HG03066 (cell line): ENCODE results near the gene ENTPD6.
"Not testable (repeated sequence)": the region's sequence is repeated elsewhere in the genome, so short reads cannot be mapped to it uniquely, and the experiment has no call there.

ENCODE experiments used
- ATAC-seq: cut with Tn5 transposase; IDR thresholded peaks from one replicate; pipeline ENCODE4 v1.9.1; 2021; ENCODE audit warnings: low read depth; ENCODE audit not compliant: unreplicated experiment

Gene ENTPD6

GRCh38 chr20:25238319-25239037, 43.0 kb downstream of the ENTPD6 start:
- ATAC-seq = no peak

GRCh38 chr20:25239387-25240370, 44.2 kb downstream of the ENTPD6 start:
- ATAC-seq = peak; percentile 65

- ATAC-seq = not testable (repeated sequence)
Measured at GRCh38 chr20:25240851-25241658, 45.5 kb downstream of the ENTPD6 start.

GRCh38 chr20:25241659-25241955, 46.1 kb downstream of the ENTPD6 start:
- not testable (repeated sequence) for ATAC-seq

GRCh38 chr20:25242231-25242630, 46.7 kb downstream of the ENTPD6 start:
- no peak for ATAC-seq

GRCh38 chr20:25243416-25243979, 48.0 kb downstream of the ENTPD6 start:
- no peak for ATAC-seq

- no peak for ATAC-seq
Measured at GRCh38 chr20:25244976-25245375, 49.5 kb downstream of the ENTPD6 start.

GRCh38 chr20:25245461-25245860, 49.9 kb downstream of the ENTPD6 start:
- ATAC-seq = no peak

GRCh38 chr20:25246182-25246999, 50.9 kb downstream of the ENTPD6 start:
- ATAC-seq = no peak

GRCh38 chr20:25247000-25247517, 51.5 kb downstream of the ENTPD6 start:
- ATAC-seq = peak; percentile 3

- ATAC-seq = peak; percentile 29
Measured at GRCh38 chr20:25247518-25247955, 52.0 kb downstream of the ENTPD6 start.

GRCh38 chr20:25247956-25248785, 52.7 kb downstream of the ENTPD6 start, which contains the start of gene PYGB:
Gene PYGB, plus strand, starts transcription at chr20:25248085. Its CDS starts 94 bp downstream, at chr20:25248179.
- ATAC-seq = peak; percentile 58

GRCh38 chr20:25248786-25249172, 53.3 kb downstream of the ENTPD6 start:
- no peak for ATAC-seq

- ATAC-seq = no peak
Measured at GRCh38 chr20:25249198-25249931, 53.9 kb downstream of the ENTPD6 start.

GRCh38 chr20:25250508-25250907, 55.0 kb downstream of the ENTPD6 start:
- ATAC-seq = no peak

- no peak for ATAC-seq
Measured at GRCh38 chr20:25251019-25251418, 55.5 kb downstream of the ENTPD6 start.

- no peak for ATAC-seq
Measured at GRCh38 chr20:25251558-25251957, 56.0 kb downstream of the ENTPD6 start.

- no peak for ATAC-seq
Measured at GRCh38 chr20:25252230-25252651, 56.7 kb downstream of the ENTPD6 start.
